HepG2 (cell line): ENCODE data around the gene KIF1C. TPM values are rescaled to one million over a fixed set of nuclear protein-coding genes. Genes with fewer than 3 reads are reported as not detected.

ENCODE experiments used
- ARNT ChIP-seq: fragments of 450-650 bp; IDR thresholded peaks from 2 replicates; pipeline ENCODE4 v1.6.1; 2017
- ATF7 ChIP-seq, 2 experiments: fragments of 450-650 bp in 1 of 2; sonication (generic) in 1 of 2; formaldehyde crosslinking in 1 of 2; IDR thresholded peaks; 2 replicates each; pipeline versions ENCODE4 v1.4.0 to v1.6.1; 2016 to 2020; ENCODE audit warnings: antibody characterized with exemption in 1 of 2, mild to moderate bottlenecking in 1 of 2, missing genetic modification reagents in 1 of 2
- NFIC ChIP-seq: IDR thresholded peaks from 2 replicates; pipeline ENCODE4 v1.6.1; 2012; ENCODE audit warnings: mild to moderate bottlenecking, low read length, inconsistent platforms
- PHF20 ChIP-seq: sonication (generic); formaldehyde crosslinking; IDR thresholded peaks from 2 replicates; pipeline ENCODE4 v1.5.0; 2020; ENCODE audit warnings: mild to moderate bottlenecking, missing genetic modification reagents
- SALL1 ChIP-seq: sonication (generic); formaldehyde crosslinking; IDR thresholded peaks from 2 replicates; pipeline ENCODE4 v1.8.0; 2022; ENCODE audit warnings: mild to moderate bottlenecking, missing genetic modification reagents
- SPEN ChIP-seq: sonication (generic); formaldehyde crosslinking; IDR thresholded peaks from 2 replicates; pipeline ENCODE4 v1.5.1; 2020; ENCODE audit warnings: low read depth, mild to moderate bottlenecking, missing genetic modification reagents
- SRSF9 ChIP-seq: fragments of 200-400 bp; formaldehyde crosslinking; IDR thresholded peaks from 2 replicates; pipeline ENCODE4 v1.6.1; 2018; ENCODE audit warnings: borderline replicate concordance, mild to moderate bottlenecking, low read depth, low read length; ENCODE audit not compliant: insufficient read depth, poor library complexity, severe bottlenecking
- ZBTB38 ChIP-seq: sonication (generic); formaldehyde crosslinking; IDR thresholded peaks from 2 replicates; pipeline ENCODE4 v1.5.1; 2020; ENCODE audit warnings: mild to moderate bottlenecking, missing genetic modification reagents
- ZNF337 ChIP-seq: sonication (generic); formaldehyde crosslinking; IDR thresholded peaks from 2 replicates; pipeline ENCODE4 v1.5.1; 2020; ENCODE audit warnings: missing genetic modification reagents, low read depth, mild to moderate bottlenecking, borderline replicate concordance
- ZNF878 ChIP-seq: sonication (generic); formaldehyde crosslinking; IDR thresholded peaks from 2 replicates; pipeline ENCODE4 v1.8.1; 2023; ENCODE audit warnings: mild to moderate bottlenecking, missing genetic modification reagents, moderate library complexity
- ZSCAN31 ChIP-seq: sonication (generic); formaldehyde crosslinking; IDR thresholded peaks from 2 replicates; pipeline ENCODE4 v1.5.0; 2020; ENCODE audit warnings: low read depth, mild to moderate bottlenecking, missing genetic modification reagents
- polyA plus RNA-seq, 8 experiments: library from polyadenylated mRNA; depleted of rRNA in 3 of 8; stranded (reverse) in 7 of 8; unstranded in 1 of 8; fragments of >200 nt; fragmentation: Illumina TruSeq in 4 of 8; extraction: Trizol in 4 of 8; gene quantifications; 2 replicates each; pipeline versions ENCODE4 v1.2.1 to v1.2.3, GENCODE V29; 2011 to 2016; ENCODE audit warnings: low read depth in 4 of 8, missing spikeins in 1 of 8, mixed read lengths in 1 of 8; ENCODE audit not compliant: insufficient read depth in 1 of 8
- total RNA-seq, 5 experiments: library from RNA; depleted of rRNA; stranded (reverse); fragments of >200 nt; fragmentation: Illumina TruSeq; extraction: Trizol; gene quantifications; 2 replicates each; pipeline ENCODE4 v1.2.3, GENCODE V29; 2016; ENCODE audit warnings: low read depth in 1 of 5
- TF ChIP-seq, protein P1 (sequence below): sonication (generic); formaldehyde crosslinking; IDR thresholded peaks from 2 replicates; pipeline ENCODE4 v1.4.0; 2020; ENCODE audit warnings: mild to moderate bottlenecking, missing genetic modification reagents, borderline replicate concordance
- TF ChIP-seq, protein P2 (sequence below): sonication (generic); formaldehyde crosslinking; conservative IDR thresholded peaks from 2 replicates; pipeline ENCODE4 v1.4.0; 2020; ENCODE audit warnings: missing genetic modification reagents
- TF ChIP-seq, protein P3 (sequence below): sonication (generic); formaldehyde crosslinking; IDR thresholded peaks from 2 replicates; pipeline ENCODE4 v1.4.0; 2020; ENCODE audit warnings: low read depth, missing genetic modification reagents
- TF ChIP-seq, protein P4 (sequence below): IDR thresholded peaks from 2 replicates; pipeline ENCODE4 v1.6.1; 2016; ENCODE audit warnings: mild to moderate bottlenecking, missing biosample characterization, missing genetic modification reagents
- TF ChIP-seq, protein P5 (sequence below): sonication (generic); formaldehyde crosslinking; IDR thresholded peaks from 2 replicates; pipeline ENCODE4 v1.4.0; 2020; ENCODE audit warnings: missing genetic modification reagents

KIF1C gene
- total and polyA plus RNA-seq, 2 of the 13 experiments (the other 11 are each of a cell fraction or from before 2014, with no cell fraction given), result 70.0 to 104 TPM

DNA sequence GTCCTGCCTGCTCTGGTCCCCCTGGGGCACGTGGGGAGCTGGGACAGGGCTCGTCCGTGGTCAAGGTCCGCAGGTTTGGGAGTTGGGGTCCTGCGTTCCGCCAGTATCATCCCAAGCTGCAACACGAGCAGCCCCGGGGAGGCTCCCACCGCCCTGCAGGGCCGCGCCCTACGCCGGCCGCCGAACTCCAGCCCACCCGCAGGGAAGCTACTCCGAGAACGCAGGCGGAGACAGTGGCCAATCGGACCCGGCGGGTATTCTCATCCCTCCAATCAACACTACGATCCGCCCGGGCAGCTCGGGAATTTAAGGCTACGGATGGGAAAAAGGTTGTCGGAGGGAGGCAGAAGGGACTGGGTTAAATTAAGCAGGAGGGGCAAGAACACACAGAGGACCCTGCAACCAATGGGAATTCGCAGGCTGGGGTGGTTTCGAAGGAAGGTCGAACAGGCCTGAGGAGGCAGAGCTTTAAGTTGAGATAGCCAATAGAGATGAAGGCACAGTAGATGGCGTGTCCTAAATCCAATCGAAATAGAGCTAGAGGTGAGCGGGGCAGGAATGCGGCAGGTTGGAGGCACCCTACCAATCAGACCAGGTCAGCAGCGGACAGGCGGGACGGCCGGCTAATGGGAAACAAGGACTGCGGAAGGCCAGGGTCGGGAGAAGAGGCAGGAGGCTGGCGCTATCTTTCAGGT, 30.8 kb upstream of the KIF1C start (continued):
- TF ChIP-seq, protein P1, sequence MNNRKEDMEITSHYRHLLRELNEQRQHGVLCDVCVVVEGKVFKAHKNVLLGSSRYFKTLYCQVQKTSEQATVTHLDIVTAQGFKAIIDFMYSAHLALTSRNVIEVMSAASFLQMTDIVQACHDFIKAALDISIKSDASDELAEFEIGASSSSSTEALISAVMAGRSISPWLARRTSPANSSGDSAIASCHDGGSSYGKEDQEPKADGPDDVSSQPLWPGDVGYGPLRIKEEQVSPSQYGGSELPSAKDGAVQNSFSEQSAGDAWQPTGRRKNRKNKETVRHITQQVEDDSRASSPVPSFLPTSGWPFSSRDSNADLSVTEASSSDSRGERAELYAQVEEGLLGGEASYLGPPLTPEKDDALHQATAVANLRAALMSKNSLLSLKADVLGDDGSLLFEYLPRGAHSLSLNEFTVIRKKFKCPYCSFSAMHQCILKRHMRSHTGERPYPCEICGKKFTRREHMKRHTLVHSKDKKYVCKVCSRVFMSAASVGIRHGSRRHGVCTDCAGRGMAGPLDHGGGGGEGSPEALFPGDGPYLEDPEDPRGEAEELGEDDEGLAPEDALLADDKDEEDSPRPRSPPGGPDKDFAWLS (CRISPR knock-in tag), result no peak
- no peak for TF ChIP-seq NFIC
- no peak for TF ChIP-seq SRSF9
- no peak for TF ChIP-seq ZNF878
- TF ChIP-seq, protein P2, sequence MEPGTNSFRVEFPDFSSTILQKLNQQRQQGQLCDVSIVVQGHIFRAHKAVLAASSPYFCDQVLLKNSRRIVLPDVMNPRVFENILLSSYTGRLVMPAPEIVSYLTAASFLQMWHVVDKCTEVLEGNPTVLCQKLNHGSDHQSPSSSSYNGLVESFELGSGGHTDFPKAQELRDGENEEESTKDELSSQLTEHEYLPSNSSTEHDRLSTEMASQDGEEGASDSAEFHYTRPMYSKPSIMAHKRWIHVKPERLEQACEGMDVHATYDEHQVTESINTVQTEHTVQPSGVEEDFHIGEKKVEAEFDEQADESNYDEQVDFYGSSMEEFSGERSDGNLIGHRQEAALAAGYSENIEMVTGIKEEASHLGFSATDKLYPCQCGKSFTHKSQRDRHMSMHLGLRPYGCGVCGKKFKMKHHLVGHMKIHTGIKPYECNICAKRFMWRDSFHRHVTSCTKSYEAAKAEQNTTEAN (CRISPR knock-in tag), result no peak
- TF ChIP-seq, protein P3, sequence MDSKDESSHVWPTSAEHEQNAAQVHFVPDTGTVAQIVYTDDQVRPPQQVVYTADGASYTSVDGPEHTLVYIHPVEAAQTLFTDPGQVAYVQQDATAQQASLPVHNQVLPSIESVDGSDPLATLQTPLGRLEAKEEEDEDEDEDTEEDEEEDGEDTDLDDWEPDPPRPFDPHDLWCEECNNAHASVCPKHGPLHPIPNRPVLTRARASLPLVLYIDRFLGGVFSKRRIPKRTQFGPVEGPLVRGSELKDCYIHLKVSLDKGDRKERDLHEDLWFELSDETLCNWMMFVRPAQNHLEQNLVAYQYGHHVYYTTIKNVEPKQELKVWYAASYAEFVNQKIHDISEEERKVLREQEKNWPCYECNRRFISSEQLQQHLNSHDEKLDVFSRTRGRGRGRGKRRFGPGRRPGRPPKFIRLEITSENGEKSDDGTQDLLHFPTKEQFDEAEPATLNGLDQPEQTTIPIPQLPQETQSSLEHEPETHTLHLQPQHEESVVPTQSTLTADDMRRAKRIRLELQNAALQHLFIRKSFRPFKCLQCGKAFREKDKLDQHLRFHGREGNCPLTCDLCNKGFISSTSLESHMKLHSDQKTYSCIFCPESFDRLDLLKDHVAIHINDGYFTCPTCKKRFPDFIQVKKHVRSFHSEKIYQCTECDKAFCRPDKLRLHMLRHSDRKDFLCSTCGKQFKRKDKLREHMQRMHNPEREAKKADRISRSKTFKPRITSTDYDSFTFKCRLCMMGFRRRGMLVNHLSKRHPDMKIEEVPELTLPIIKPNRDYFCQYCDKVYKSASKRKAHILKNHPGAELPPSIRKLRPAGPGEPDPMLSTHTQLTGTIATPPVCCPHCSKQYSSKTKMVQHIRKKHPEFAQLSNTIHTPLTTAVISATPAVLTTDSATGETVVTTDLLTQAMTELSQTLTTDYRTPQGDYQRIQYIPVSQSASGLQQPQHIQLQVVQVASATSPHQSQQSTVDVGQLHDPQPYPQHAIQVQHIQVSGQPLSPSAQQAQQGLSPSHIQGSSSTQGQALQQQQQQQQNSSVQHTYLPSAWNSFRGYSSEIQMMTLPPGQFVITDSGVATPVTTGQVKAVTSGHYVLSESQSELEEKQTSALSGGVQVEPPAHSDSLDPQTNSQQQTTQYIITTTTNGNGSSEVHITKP (CRISPR knock-in tag), result no peak
- TF ChIP-seq SALL1 (CRISPR knock-in tag), result peak; percentile 50; the same call in 1 of the 2 replicates
- no peak for TF ChIP-seq ZSCAN31
- TF ChIP-seq ARNT, result no peak
- TF ChIP-seq ATF7 (IDR thresholded peaks at IDR 0.05), result no peak
- TF ChIP-seq ATF7 (CRISPR knock-in tag; IDR thresholded peaks at IDR 0.05), result 0 out of 2 replicates have a peak, but pooled peaks have one; percentile 46
- TF ChIP-seq PHF20 (CRISPR knock-in tag), result peak; percentile 31
- no peak for TF ChIP-seq SPEN (CRISPR knock-in tag)
- TF ChIP-seq, protein P4, sequence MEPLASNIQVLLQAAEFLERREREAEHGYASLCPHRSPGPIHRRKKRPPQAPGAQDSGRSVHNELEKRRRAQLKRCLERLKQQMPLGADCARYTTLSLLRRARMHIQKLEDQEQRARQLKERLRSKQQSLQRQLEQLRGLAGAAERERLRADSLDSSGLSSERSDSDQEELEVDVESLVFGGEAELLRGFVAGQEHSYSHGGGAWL (CRISPR knock-in tag), result 0 out of 2 replicates have a peak, but pooled peaks have one; percentile 35
- TF ChIP-seq ZBTB38 (CRISPR knock-in tag), result peak; percentile 57
- TF ChIP-seq ZNF337 (CRISPR knock-in tag), result no peak
- TF ChIP-seq, protein P5, sequence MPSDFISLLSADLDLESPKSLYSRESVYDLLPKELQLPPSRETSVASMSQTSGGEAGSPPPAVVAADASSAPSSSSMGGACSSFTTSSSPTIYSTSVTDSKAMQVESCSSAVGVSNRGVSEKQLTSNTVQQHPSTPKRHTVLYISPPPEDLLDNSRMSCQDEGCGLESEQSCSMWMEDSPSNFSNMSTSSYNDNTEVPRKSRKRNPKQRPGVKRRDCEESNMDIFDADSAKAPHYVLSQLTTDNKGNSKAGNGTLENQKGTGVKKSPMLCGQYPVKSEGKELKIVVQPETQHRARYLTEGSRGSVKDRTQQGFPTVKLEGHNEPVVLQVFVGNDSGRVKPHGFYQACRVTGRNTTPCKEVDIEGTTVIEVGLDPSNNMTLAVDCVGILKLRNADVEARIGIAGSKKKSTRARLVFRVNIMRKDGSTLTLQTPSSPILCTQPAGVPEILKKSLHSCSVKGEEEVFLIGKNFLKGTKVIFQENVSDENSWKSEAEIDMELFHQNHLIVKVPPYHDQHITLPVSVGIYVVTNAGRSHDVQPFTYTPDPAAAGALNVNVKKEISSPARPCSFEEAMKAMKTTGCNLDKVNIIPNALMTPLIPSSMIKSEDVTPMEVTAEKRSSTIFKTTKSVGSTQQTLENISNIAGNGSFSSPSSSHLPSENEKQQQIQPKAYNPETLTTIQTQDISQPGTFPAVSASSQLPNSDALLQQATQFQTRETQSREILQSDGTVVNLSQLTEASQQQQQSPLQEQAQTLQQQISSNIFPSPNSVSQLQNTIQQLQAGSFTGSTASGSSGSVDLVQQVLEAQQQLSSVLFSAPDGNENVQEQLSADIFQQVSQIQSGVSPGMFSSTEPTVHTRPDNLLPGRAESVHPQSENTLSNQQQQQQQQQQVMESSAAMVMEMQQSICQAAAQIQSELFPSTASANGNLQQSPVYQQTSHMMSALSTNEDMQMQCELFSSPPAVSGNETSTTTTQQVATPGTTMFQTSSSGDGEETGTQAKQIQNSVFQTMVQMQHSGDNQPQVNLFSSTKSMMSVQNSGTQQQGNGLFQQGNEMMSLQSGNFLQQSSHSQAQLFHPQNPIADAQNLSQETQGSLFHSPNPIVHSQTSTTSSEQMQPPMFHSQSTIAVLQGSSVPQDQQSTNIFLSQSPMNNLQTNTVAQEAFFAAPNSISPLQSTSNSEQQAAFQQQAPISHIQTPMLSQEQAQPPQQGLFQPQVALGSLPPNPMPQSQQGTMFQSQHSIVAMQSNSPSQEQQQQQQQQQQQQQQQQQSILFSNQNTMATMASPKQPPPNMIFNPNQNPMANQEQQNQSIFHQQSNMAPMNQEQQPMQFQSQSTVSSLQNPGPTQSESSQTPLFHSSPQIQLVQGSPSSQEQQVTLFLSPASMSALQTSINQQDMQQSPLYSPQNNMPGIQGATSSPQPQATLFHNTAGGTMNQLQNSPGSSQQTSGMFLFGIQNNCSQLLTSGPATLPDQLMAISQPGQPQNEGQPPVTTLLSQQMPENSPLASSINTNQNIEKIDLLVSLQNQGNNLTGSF, result no peak
